K562 (cell line): Measurements from ENCODE around the gene ADGRA3. TPM values are rescaled to one million over a fixed set of nuclear protein-coding genes. Genes with fewer than 3 reads are reported as not detected.

ENCODE experiments used
- ATAC-seq: fragments of 200-7000 bp; cut with Tn5 transposase; 3 replicates; pipeline ENCODE4 v1.9.1; 2020; ENCODE audit warnings: moderate library complexity
- BruUV-seq: library from RNA; stranded (reverse); fragments of 400-500 nt; replicated peaks from 2 replicates; lab custom pipeline; 2021; lab: Mats Ljungman, UMichigan
- CTCF ChIA-PET: fragments of 300-600 bp; formaldehyde crosslinking; extraction: SDS; loops from one replicate; lab custom pipeline; 2021; ENCODE audit warnings: low intra/inter-chr PET ratio; lab: Yijun Ruan, JAX
- POLR2A ChIA-PET: fragments of 300-600, 350-650 bp; sonication (Branson Sonifier 250); formaldehyde crosslinking; extraction: SDS; loops from one replicate; lab custom pipeline; 2021; ENCODE audit warnings: antibody characterized with exemption, inconsistent platforms; lab: Yijun Ruan, JAX
- DNase-seq, 4 experiments: peaks; one replicate each; pipeline versions ENCODE4 v3.0.0 to v3.0.0-alpha.2; 2011 to 2018; ENCODE audit warnings: low spot score in 3 of 4, mixed read lengths in 3 of 4; ENCODE audit errors: extremely low read depth in 1 of 4
- FAIRE-seq: peaks from 2 replicates; lab custom pipeline; 2011; peaks lifted over from hg19 to GRCh38; lab: Jason Lieb, UNC
- H2AFZ ChIP-seq: 2 replicates; pipeline ENCODE4 v1.6.0; 2011; ENCODE audit warnings: low read depth, low read length, control low read depth, inconsistent platforms
- H3K27ac ChIP-seq: fragments of 200-600 bp; 3 replicates; pipeline ENCODE4 v1.8.0; 2011; ENCODE audit warnings: low read depth, mild to moderate bottlenecking, control low read depth, inconsistent platforms, low read length, moderate library complexity, mixed read lengths; ENCODE audit errors: extremely low read depth
- H3K27me3 ChIP-seq, 2 experiments: fragments of 300-600 bp in 1 of 2; 2 replicates in 1 of 2; 3 replicates in 1 of 2; pipeline versions ENCODE4 v1.6.0 to v1.8.0; 2011; ENCODE audit warnings: inconsistent platforms in 2 of 2, low read length in 2 of 2, mild to moderate bottlenecking in 1 of 2, mixed read lengths in 1 of 2, moderate library complexity in 1 of 2; ENCODE audit not compliant: control insufficient read depth in 2 of 2, insufficient read depth in 2 of 2
- H3K36me3 ChIP-seq: fragments of 300-600 bp; 3 replicates; pipeline ENCODE4 v1.8.0; 2011; ENCODE audit warnings: mild to moderate bottlenecking, low read length, inconsistent platforms; ENCODE audit not compliant: control insufficient read depth, insufficient read depth
- H3K4me1 ChIP-seq, 2 experiments: fragments of 200-600 bp in 1 of 2; replicated peaks in 1 of 2; 2 replicates in 1 of 2; 3 replicates in 1 of 2; pipeline versions ENCODE4 v1.5.1 to v1.8.0; 2011; ENCODE audit warnings: inconsistent platforms in 2 of 2, low read length in 2 of 2, mild to moderate bottlenecking in 1 of 2, mixed read lengths in 1 of 2, moderate library complexity in 1 of 2; ENCODE audit not compliant: control insufficient read depth in 2 of 2, insufficient read depth in 2 of 2
- H3K4me2 ChIP-seq: 2 replicates; pipeline ENCODE4 v1.6.1; 2011; ENCODE audit warnings: low read length, control low read depth, inconsistent platforms, mixed read lengths; ENCODE audit not compliant: insufficient read depth
- H3K4me3 ChIP-seq: fragments of 200-600 bp; sonication (generic), shearing (Covaris generic); 2 replicates; pipeline ENCODE4 v1.5.1; 2016; ENCODE audit warnings: control low read depth, inconsistent platforms
- H3K79me2 ChIP-seq: fragments of 200-600 bp; 3 replicates; pipeline ENCODE4 v1.8.0; 2011; ENCODE audit warnings: low read length, inconsistent platforms; ENCODE audit not compliant: control insufficient read depth, insufficient read depth
- H3K9ac ChIP-seq, 2 experiments: 2 replicates each; pipeline versions ENCODE4 v1.6.0 to v1.6.1; 2011; ENCODE audit warnings: low read depth in 2 of 2, low read length in 2 of 2, control low read depth in 1 of 2, inconsistent platforms in 1 of 2, mild to moderate bottlenecking in 1 of 2, mixed read lengths in 1 of 2; ENCODE audit not compliant: insufficient read depth in 1 of 2
- H3K9me1 ChIP-seq: one replicate; pipeline ENCODE4 v1.6.0; 2011; ENCODE audit warnings: inconsistent platforms, mild to moderate bottlenecking, low read length, moderate library complexity; ENCODE audit not compliant: control insufficient read depth, insufficient read depth
- H3K9me3 ChIP-seq: replicated peaks from 2 replicates; pipeline ENCODE4 v1.5.1; 2011; ENCODE audit warnings: low read depth, low read length, inconsistent platforms; ENCODE audit not compliant: control insufficient read depth, insufficient read depth
- H4K20me1 ChIP-seq: replicated peaks from 2 replicates; pipeline ENCODE4 v1.6.1; 2011; ENCODE audit warnings: low read length, inconsistent platforms, mixed read lengths; ENCODE audit not compliant: control insufficient read depth, insufficient read depth
- ERF ChIP-seq: fragments of 450-650 bp; formaldehyde crosslinking; IDR thresholded peaks from 2 replicates; pipeline ENCODE4 v1.4.0; 2020; ENCODE audit warnings: mild to moderate bottlenecking, mixed read lengths
- MEF2D ChIP-seq: conservative IDR thresholded peaks from 2 replicates; pipeline ENCODE4 v1.6.1; 2016; ENCODE audit warnings: low read depth, missing genetic modification characterization, missing compliant biosample characterization
- POLR2G ChIP-seq: fragments of 200-400 bp; formaldehyde crosslinking; IDR thresholded peaks from 2 replicates; pipeline ENCODE4 v1.6.1; 2017; ENCODE audit warnings: low read depth, mild to moderate bottlenecking, antibody characterized with exemption, low read length, moderate library complexity
- RBM34 ChIP-seq: fragments of 200-400 bp; formaldehyde crosslinking; IDR thresholded peaks from 2 replicates; pipeline ENCODE4 v1.6.1; 2018; ENCODE audit warnings: low read length, borderline replicate concordance; ENCODE audit not compliant: insufficient read depth
- TCF3 ChIP-seq: sonication (generic); formaldehyde crosslinking; IDR thresholded peaks from 2 replicates; pipeline ENCODE4 v1.4.0; 2020; ENCODE audit warnings: mild to moderate bottlenecking, missing genetic modification reagents
- ZNF174 ChIP-seq: fragments of 250-450 bp; sonication (Bioruptor Pico); IDR thresholded peaks from 2 replicates; pipeline ENCODE4 v1.4.0; 2020; ENCODE audit warnings: mild to moderate bottlenecking
- ZNF253 ChIP-seq: fragments of 250-450 bp; sonication (Bioruptor Pico); conservative IDR thresholded peaks from 2 replicates; pipeline ENCODE4 v1.6.1; 2021; ENCODE audit warnings: mild to moderate bottlenecking
- WGBS: fragments of 100-300 bp; shearing (Covaris generic); methylation state at CpG from one replicate; pipeline ENCODE4 v1.1.6; 2016; ENCODE audit warnings: low coverage, mixed read lengths; ENCODE audit not compliant: insufficient coverage; ENCODE audit errors: missing lambda C conversion rate; 5-methylcytosine and 5-hydroxymethylcytosine counted together
- in situ Hi-C: fragments of 300-500 bp; cut with MboI; formaldehyde crosslinking; loops from 4 replicates; pipeline ENCODE4 v1.15.0; 2018; ENCODE audit warnings: inconsistent platforms, mixed read lengths
- intact Hi-C: fragments of 100-400 bp; cut with micrococcal nuclease; formaldehyde crosslinking; loops from 2 replicates; pipeline ENCODE4 v1.14.2; 2022
- polyA plus RNA-seq, 8 experiments: library from polyadenylated mRNA; depleted of rRNA in 4 of 8; stranded (reverse) in 5 of 8; unstranded in 3 of 8; fragments of >200 nt; fragmentation: Nextera tagmentation in 2 of 8; fragmentation: Illumina TruSeq in 1 of 8; extraction: Ambion mirVana in 2 of 8; extraction: Trizol in 1 of 8; gene quantifications; 2 replicates each; pipeline versions ENCODE4 v1.2.1 to v1.2.3, GENCODE V29; 2011 to 2014; ENCODE audit warnings: inconsistent platforms in 1 of 8, missing spikeins in 1 of 8
- total RNA-seq, 7 experiments: library from RNA; depleted of rRNA in 6 of 7; stranded (reverse); fragments of >200 nt in 6 of 7; fragmentation: Illumina TruSeq in 2 of 7; extraction: Trizol in 2 of 7; gene quantifications; 2 replicates each; pipeline versions ENCODE4 v1.2.1 to v1.2.3, GENCODE V29; 2011 to 2021; ENCODE audit warnings: low replicate concordance in 1 of 7
- TF ChIP-seq, protein P1 (sequence below), 2 experiments: fragments of 200-800 bp in 1 of 2; sonication (Bioruptor generic) in 1 of 2; sonication (generic) in 1 of 2; formaldehyde crosslinking in 1 of 2; IDR thresholded peaks in 1 of 2; conservative IDR thresholded peaks in 1 of 2; 2 replicates each; pipeline versions ENCODE4 v1.5.0 to v1.6.1; 2016 to 2020; ENCODE audit warnings: missing compliant biosample characterization in 1 of 2, missing genetic modification characterization in 1 of 2, missing genetic modification reagents in 1 of 2
- TF ChIP-seq, protein P2 (sequence below): fragments of 200-800 bp; sonication (Bioruptor generic); IDR thresholded peaks from 2 replicates; pipeline ENCODE4 v1.6.1; 2017; ENCODE audit warnings: missing genetic modification characterization, missing compliant biosample characterization
- TF ChIP-seq, protein P3 (sequence below), 3 experiments: IDR thresholded peaks in 2 of 3; conservative IDR thresholded peaks in 1 of 3; 2 replicates each; pipeline ENCODE4 v1.5.1; 2011 to 2012; ENCODE audit warnings: low read length in 3 of 3, mild to moderate bottlenecking in 3 of 3, control low read depth in 2 of 3, improper control_type of control experiment in 1 of 3, inconsistent platforms in 1 of 3, low read depth in 1 of 3, mixed read lengths in 1 of 3, moderate library complexity in 1 of 3; ENCODE audit not compliant: insufficient read depth in 2 of 3
- TF ChIP-seq, protein P4 (sequence below): IDR thresholded peaks from 2 replicates; pipeline ENCODE4 v1.6.1; 2011; ENCODE audit warnings: borderline replicate concordance, low read depth, mild to moderate bottlenecking, moderate library complexity, low read length; ENCODE audit not compliant: insufficient read depth, poor library complexity, severe bottlenecking
- TF ChIP-seq, protein P5 (sequence below): fragments of 250-450 bp; sonication (Bioruptor Pico); IDR thresholded peaks from 2 replicates; pipeline ENCODE4 v1.8.0; 2021; ENCODE audit warnings: borderline replicate concordance, mild to moderate bottlenecking, moderate library complexity; ENCODE audit not compliant: poor library complexity, severe bottlenecking

Gene ADGRA3
- total and polyA plus RNA-seq, 9 of the 15 experiments (the other 6 are each of a cell fraction or from before 2014, with no cell fraction given) = 0.06 to 2.3 (median 0.27) TPM; not detected in 3

DNA sequence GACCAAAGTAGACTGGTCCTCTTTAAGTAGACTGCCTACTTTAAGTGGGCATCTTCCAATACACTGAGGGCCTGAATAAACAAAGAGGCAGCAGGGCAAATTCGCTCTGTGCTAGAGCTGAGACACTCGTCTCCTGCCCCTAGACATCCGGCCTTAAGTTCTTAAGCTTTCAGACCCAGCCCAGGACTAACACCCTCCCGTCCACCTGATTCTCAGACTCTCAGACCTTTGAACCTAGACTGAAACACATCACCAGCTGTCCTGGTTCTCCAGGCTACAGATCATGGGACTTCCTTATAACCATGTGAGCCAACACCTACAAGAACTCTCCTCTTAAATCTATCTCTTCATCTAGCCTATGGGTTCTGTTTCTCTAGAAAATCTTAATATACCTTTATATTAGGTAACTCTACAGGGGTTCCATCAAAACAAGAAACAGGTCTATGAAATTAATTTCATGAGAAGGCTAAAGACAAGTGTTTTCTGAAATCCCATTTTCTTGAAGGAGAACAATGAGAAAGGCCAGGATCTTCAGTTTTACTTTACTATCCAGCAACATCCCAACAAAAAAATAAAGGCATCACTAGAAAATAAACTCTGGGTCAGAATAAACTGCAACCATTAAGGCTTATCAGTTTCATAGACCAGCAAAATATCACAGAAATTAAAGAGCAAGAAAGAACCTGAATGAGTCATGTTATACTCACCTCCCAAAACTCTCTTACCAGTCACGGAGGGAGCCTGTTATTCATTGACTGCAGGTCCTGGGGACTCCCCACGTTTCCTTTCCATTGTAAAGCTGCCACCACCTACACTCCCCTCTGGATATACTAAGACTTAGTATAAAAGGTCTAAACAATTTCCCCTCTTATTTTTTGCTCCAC, 14.8 kb downstream of the ADGRA3 start:
- no peak overlapping the region for H2AFZ ChIP-seq
- no peaks in the 10 kb centered on the region for H3K9me3 ChIP-seq
- no TSS peak for BruUV-seq
- H3K9ac ChIP-seq = no peak overlapping the region
- no peak overlapping the region for H3K27ac ChIP-seq
- POLR2A ChIA-PET = no interaction called here
- no peaks in the 10 kb centered on the region for H4K20me1 ChIP-seq
- H3K4me3 ChIP-seq = no peak overlapping the region
- H3K4me1 ChIP-seq = no peaks in the 10 kb centered on the region
- H3K9me1 ChIP-seq = no peaks in the 10 kb centered on the region
- in situ Hi-C loops = no loop called here
- DNase-seq (no peak), FAIRE-seq (no peak), ATAC-seq (no peak)
- WGBS = 0% methylated on average over 6 of the region's 6 CpGs
- H3K36me3 ChIP-seq = no peaks in the 10 kb centered on the region
- no peak overlapping the region for H3K4me2 ChIP-seq
- intact Hi-C loops = no loop called here
- no peaks in the 10 kb centered on the region for H3K27me3 ChIP-seq
- CTCF ChIA-PET = no interaction called here
- no peaks in the 10 kb centered on the region for H3K79me2 ChIP-seq
- TF ChIP-seq ZNF174 (CRISPR knock-in tag) (no peak), POLR2G (no peak), RBM34 (no peak), MEF2D (tag) (no peak), ZNF253 (CRISPR knock-in tag) (no peak), ERF (CRISPR knock-in tag) (no peak), TCF3 (CRISPR knock-in tag) (no peak)
- TF ChIP-seq, protein P1, sequence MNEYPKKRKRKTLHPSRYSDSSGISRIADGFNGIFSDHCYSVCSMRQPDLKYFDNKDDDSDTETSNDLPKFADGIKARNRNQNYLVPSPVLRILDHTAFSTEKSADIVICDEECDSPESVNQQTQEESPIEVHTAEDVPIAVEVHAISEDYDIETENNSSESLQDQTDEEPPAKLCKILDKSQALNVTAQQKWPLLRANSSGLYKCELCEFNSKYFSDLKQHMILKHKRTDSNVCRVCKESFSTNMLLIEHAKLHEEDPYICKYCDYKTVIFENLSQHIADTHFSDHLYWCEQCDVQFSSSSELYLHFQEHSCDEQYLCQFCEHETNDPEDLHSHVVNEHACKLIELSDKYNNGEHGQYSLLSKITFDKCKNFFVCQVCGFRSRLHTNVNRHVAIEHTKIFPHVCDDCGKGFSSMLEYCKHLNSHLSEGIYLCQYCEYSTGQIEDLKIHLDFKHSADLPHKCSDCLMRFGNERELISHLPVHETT (CRISPR knock-in tag; conservative IDR thresholded peaks at IDR 0.05 in 1 of 2, IDR thresholded peaks at IDR 0.05 in 1 of 2) = no peak
- TF ChIP-seq, protein P2, sequence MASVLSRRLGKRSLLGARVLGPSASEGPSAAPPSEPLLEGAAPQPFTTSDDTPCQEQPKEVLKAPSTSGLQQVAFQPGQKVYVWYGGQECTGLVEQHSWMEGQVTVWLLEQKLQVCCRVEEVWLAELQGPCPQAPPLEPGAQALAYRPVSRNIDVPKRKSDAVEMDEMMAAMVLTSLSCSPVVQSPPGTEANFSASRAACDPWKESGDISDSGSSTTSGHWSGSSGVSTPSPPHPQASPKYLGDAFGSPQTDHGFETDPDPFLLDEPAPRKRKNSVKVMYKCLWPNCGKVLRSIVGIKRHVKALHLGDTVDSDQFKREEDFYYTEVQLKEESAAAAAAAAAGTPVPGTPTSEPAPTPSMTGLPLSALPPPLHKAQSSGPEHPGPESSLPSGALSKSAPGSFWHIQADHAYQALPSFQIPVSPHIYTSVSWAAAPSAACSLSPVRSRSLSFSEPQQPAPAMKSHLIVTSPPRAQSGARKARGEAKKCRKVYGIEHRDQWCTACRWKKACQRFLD (CRISPR knock-in tag) = no peak
- TF ChIP-seq, protein P3, sequence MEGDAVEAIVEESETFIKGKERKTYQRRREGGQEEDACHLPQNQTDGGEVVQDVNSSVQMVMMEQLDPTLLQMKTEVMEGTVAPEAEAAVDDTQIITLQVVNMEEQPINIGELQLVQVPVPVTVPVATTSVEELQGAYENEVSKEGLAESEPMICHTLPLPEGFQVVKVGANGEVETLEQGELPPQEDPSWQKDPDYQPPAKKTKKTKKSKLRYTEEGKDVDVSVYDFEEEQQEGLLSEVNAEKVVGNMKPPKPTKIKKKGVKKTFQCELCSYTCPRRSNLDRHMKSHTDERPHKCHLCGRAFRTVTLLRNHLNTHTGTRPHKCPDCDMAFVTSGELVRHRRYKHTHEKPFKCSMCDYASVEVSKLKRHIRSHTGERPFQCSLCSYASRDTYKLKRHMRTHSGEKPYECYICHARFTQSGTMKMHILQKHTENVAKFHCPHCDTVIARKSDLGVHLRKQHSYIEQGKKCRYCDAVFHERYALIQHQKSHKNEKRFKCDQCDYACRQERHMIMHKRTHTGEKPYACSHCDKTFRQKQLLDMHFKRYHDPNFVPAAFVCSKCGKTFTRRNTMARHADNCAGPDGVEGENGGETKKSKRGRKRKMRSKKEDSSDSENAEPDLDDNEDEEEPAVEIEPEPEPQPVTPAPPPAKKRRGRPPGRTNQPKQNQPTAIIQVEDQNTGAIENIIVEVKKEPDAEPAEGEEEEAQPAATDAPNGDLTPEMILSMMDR (IDR thresholded peaks at IDR 0.05 in 2 of 3, conservative IDR thresholded peaks at IDR 0.05 in 1 of 3; ENCODE audit: insufficient read depth in 2 of 3, low read depth in 1 of 3, low read length in 3 of 3) = no peak
- TF ChIP-seq, protein P4, sequence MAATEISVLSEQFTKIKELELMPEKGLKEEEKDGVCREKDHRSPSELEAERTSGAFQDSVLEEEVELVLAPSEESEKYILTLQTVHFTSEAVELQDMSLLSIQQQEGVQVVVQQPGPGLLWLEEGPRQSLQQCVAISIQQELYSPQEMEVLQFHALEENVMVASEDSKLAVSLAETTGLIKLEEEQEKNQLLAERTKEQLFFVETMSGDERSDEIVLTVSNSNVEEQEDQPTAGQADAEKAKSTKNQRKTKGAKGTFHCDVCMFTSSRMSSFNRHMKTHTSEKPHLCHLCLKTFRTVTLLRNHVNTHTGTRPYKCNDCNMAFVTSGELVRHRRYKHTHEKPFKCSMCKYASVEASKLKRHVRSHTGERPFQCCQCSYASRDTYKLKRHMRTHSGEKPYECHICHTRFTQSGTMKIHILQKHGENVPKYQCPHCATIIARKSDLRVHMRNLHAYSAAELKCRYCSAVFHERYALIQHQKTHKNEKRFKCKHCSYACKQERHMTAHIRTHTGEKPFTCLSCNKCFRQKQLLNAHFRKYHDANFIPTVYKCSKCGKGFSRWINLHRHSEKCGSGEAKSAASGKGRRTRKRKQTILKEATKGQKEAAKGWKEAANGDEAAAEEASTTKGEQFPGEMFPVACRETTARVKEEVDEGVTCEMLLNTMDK = no peak
- TF ChIP-seq, protein P5, sequence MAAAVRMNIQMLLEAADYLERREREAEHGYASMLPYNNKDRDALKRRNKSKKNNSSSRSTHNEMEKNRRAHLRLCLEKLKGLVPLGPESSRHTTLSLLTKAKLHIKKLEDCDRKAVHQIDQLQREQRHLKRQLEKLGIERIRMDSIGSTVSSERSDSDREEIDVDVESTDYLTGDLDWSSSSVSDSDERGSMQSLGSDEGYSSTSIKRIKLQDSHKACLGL = no peak
